ENCODE data around the gene CUBN. TPM values are rescaled to one million over a fixed set of nuclear protein-coding genes. Genes with fewer than 3 reads are reported as not detected.

Gene CUBN
- total and polyA plus RNA-seq, 9 of the 15 experiments (the other 6 are each of a cell fraction or from before 2014, with no cell fraction given): 0.04 to 0.33 (median 0.09) TPM

- no peak for DNase-seq (ENCODE audit: extremely low read depth in 1 of 4, low spot score in 3 of 4)
- in situ Hi-C loops (cut with MboI): no loop called here
- H3K36me3 ChIP-seq (ENCODE audit: control insufficient read depth, insufficient read depth, low read length): no peaks in the 10 kb centered on the region
- no peak overlapping the region for H3K4me2 ChIP-seq (ENCODE audit: insufficient read depth, low read length)
- H3K27ac ChIP-seq (ENCODE audit: extremely low read depth, low read depth, low read length): no peak overlapping the region
- H3K9me1 ChIP-seq (ENCODE audit: control insufficient read depth, insufficient read depth, low read length): no peaks in the 10 kb centered on the region
- no TSS peak for BruUV-seq (replicated peaks)
- CTCF ChIA-PET (ENCODE audit: low intra/inter-chr PET ratio): interaction anchor here (0.7 kb wide), 1 partner anchor 1109 kb away, joined by 3 read pairs; no protein-coding TSS in a partner anchor
- no peaks in the 10 kb centered on the region for H3K4me1 ChIP-seq (replicated peaks in 1 of 2; ENCODE audit: control insufficient read depth in 2 of 2, insufficient read depth in 2 of 2, low read length in 2 of 2)
- no peaks in the 10 kb centered on the region for H3K79me2 ChIP-seq (ENCODE audit: control insufficient read depth, insufficient read depth, low read length)
- intact Hi-C loops (cut with micrococcal nuclease): no loop called here
- no peak for FAIRE-seq
- POLR2A ChIA-PET: interaction anchor here (1.5 kb wide), 1 partner anchor 8 kb away, joined by 4 read pairs; no protein-coding TSS in a partner anchor
- H3K4me3 ChIP-seq: no peak overlapping the region
- no peaks in the 10 kb centered on the region for H3K27me3 ChIP-seq (ENCODE audit: control insufficient read depth in 2 of 2, insufficient read depth in 2 of 2, low read length in 2 of 2)
- H3K9me3 ChIP-seq (replicated peaks; ENCODE audit: control insufficient read depth, insufficient read depth, low read depth, low read length): no peaks in the 10 kb centered on the region
- H2AFZ ChIP-seq (ENCODE audit: low read depth, low read length): no peak overlapping the region
- ATAC-seq: no peak
- H3K9ac ChIP-seq (ENCODE audit: insufficient read depth in 1 of 2, low read depth in 2 of 2, low read length in 2 of 2): no peak overlapping the region
- H4K20me1 ChIP-seq (replicated peaks; ENCODE audit: control insufficient read depth, insufficient read depth, low read length): no peaks in the 10 kb centered on the region
- 13% methylated on average over 5 of the region's 5 CpGs for WGBS (ENCODE audit: insufficient coverage, low coverage, missing lambda C conversion rate)
- TF ChIP-seq TCFL5 (CRISPR knock-in tag; conservative IDR thresholded peaks at IDR 0.05): no peak
- no peak for TF ChIP-seq ZNF354B (CRISPR knock-in tag; IDR thresholded peaks at IDR 0.05)
- TF ChIP-seq SMAD4 (CRISPR knock-in tag; conservative IDR thresholded peaks at IDR 0.05): no peak
- peak; percentile 94 for TF ChIP-seq MEIS2 (IDR thresholded peaks at IDR 0.05; ENCODE audit: partially characterized antibody)
- no peak for TF ChIP-seq NEUROD1 (IDR thresholded peaks at IDR 0.05; ENCODE audit: borderline replicate concordance, low read depth, low read length, partially characterized antibody)
- TF ChIP-seq CREB1 (IDR thresholded peaks at IDR 0.05): peak; percentile 28; the same call in 1 of the 2 replicates
- no peak for TF ChIP-seq CREB1 (CRISPR knock-in tag; IDR thresholded peaks at IDR 0.05)
- no peak for TF ChIP-seq CHAMP1 (IDR thresholded peaks at IDR 0.05)
- TF ChIP-seq MBD1 (CRISPR knock-in tag; IDR thresholded peaks at IDR 0.05): no peak
- TF ChIP-seq LARP7 (IDR thresholded peaks at IDR 0.05): no peak
- TF ChIP-seq ZNF274 (IDR thresholded peaks at IDR 0.05; ENCODE audit: borderline replicate concordance, low read depth, low read length): no peak
- TF ChIP-seq PKNOX1 (IDR thresholded peaks at IDR 0.05): peak; percentile 60
- no peak for TF ChIP-seq HINFP (tag; conservative IDR thresholded peaks at IDR 0.05; ENCODE audit: low read depth)
- TF ChIP-seq PHB (CRISPR knock-in tag; IDR thresholded peaks at IDR 0.05): no peak
- no peak for TF ChIP-seq ZNF133 (CRISPR knock-in tag; IDR thresholded peaks at IDR 0.05)
- no peak for TF ChIP-seq ZNF57 (CRISPR knock-in tag; IDR thresholded peaks at IDR 0.05)
Measured at GRCh38 chr10:16856092-16856491, 273.5 kb downstream of the CUBN start.

All from K562 (cell line).